MM.1S (cell line): ENCODE measurements around the gene SSNA1.

Source experiments
- EZH2 ChIP-seq: fragments of 300-600 bp; sonication (generic); optimal IDR thresholded peaks from 2 replicates; pipeline ENCODE3; 2017; ENCODE audit warnings: low read depth, mild to moderate bottlenecking, antibody characterized with exemption, low read length, mixed read lengths
- TF ChIP-seq, protein P1 (sequence below): fragments of 300-600 bp; sonication (generic); IDR thresholded peaks from 2 replicates; pipeline ENCODE4 v1.5.1; 2016; ENCODE audit warnings: antibody characterized with exemption, low read length, mixed read lengths

DNA sequence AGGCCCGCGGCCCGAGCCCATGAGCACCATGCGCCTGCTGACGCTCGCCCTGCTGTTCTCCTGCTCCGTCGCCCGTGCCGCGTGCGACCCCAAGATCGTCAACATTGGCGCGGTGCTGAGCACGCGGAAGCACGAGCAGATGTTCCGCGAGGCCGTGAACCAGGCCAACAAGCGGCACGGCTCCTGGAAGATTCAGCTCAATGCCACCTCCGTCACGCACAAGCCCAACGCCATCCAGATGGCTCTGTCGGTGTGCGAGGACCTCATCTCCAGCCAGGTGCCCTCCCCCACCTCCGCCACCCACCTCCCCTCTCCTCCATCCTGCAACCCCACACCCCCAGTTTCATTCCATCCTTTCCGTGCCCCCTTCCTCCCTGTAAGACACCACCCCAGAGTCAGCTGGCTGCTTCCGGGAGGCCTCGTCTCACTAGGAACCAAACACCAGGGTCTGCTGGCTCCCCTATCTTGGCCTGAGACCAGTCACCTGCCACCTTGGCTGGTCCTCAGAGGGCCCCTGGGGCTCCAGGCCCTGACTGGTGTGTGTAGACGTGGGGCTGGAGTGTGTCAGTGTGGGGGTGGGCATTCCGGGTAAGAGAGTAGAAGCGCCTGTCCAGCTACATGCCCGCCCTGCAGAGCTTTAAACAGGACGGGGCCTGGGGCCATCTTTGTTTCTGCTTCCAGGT lies 48.9 kb upstream of the SSNA1 start:
- TF ChIP-seq, protein P1, sequence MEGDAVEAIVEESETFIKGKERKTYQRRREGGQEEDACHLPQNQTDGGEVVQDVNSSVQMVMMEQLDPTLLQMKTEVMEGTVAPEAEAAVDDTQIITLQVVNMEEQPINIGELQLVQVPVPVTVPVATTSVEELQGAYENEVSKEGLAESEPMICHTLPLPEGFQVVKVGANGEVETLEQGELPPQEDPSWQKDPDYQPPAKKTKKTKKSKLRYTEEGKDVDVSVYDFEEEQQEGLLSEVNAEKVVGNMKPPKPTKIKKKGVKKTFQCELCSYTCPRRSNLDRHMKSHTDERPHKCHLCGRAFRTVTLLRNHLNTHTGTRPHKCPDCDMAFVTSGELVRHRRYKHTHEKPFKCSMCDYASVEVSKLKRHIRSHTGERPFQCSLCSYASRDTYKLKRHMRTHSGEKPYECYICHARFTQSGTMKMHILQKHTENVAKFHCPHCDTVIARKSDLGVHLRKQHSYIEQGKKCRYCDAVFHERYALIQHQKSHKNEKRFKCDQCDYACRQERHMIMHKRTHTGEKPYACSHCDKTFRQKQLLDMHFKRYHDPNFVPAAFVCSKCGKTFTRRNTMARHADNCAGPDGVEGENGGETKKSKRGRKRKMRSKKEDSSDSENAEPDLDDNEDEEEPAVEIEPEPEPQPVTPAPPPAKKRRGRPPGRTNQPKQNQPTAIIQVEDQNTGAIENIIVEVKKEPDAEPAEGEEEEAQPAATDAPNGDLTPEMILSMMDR, result no peak
- TF ChIP-seq EZH2, result no peak
